OCI-LY7 (cell line): ENCODE results near the gene INPP5J. TPM values are rescaled to one million over a fixed set of nuclear protein-coding genes. Genes with fewer than 3 reads are reported as not detected.

Experiments
- BruUV-seq: library from RNA; stranded (reverse); fragments of 400-500 nt; replicated peaks from 2 replicates; lab custom pipeline; 2021; lab: Mats Ljungman, UMichigan
- CTCF ChIA-PET: fragments of 300-600 bp; sonication (Branson Sonifier 250); formaldehyde crosslinking; loops from one replicate; lab custom pipeline; 2022; ENCODE audit warnings: antibody characterized with exemption; ENCODE audit not compliant: unreplicated experiment; lab: Charles Lee
- POLR2A ChIA-PET: fragments of 300-600 bp; sonication (Branson Sonifier 250); formaldehyde crosslinking; loops from one replicate; lab custom pipeline; 2022; ENCODE audit warnings: antibody characterized with exemption; lab: Charles Lee
- DNase-seq: peaks from one replicate; pipeline ENCODE4 v3.0.0-alpha.2; 2015; ENCODE audit warnings: low spot score
- H2AFZ ChIP-seq: fragments of 200-600 bp; sonication (generic), shearing (Covaris generic); 2 replicates; pipeline ENCODE4 v1.6.1; 2014; ENCODE audit warnings: mild to moderate bottlenecking, antibody characterized with exemption, low read length, moderate library complexity
- H3K27ac ChIP-seq: fragments of 200-600 bp; sonication (generic); 2 replicates; pipeline ENCODE4 v1.5.1; 2014; ENCODE audit warnings: mixed run types, low read depth, mild to moderate bottlenecking, moderate library complexity, low read length, inconsistent platforms; ENCODE audit not compliant: poor library complexity, severe bottlenecking
- H3K36me3 ChIP-seq: fragments of 200-600 bp; sonication (generic); 2 replicates; pipeline ENCODE4 v1.6.1; 2014; ENCODE audit warnings: mild to moderate bottlenecking, antibody characterized with exemption, low read length, moderate library complexity, mixed read lengths; ENCODE audit not compliant: insufficient read depth
- H3K4me1 ChIP-seq: fragments of 200-600 bp; sonication (generic); 2 replicates; pipeline ENCODE4 v1.5.1; 2014; ENCODE audit warnings: mild to moderate bottlenecking, low read length; ENCODE audit not compliant: insufficient read depth, poor library complexity, severe bottlenecking
- H3K4me2 ChIP-seq: fragments of 200-600 bp; sonication (generic); 2 replicates; pipeline ENCODE4 v1.6.1; 2014; ENCODE audit warnings: mild to moderate bottlenecking, low read length
- H3K4me3 ChIP-seq: fragments of 200-600 bp; sonication (generic); 2 replicates; pipeline ENCODE4 v1.5.1; 2014; ENCODE audit warnings: mild to moderate bottlenecking, low read depth, low read length; ENCODE audit not compliant: poor library complexity, severe bottlenecking
- H3K79me2 ChIP-seq: fragments of 200-600 bp; sonication (generic); 2 replicates; pipeline ENCODE4 v1.6.1; 2016; ENCODE audit warnings: low read depth, mild to moderate bottlenecking, low read length, moderate library complexity, mixed read lengths; ENCODE audit not compliant: insufficient read depth
- H3K9me2 ChIP-seq: fragments of 200-600 bp; sonication (generic); 2 replicates; pipeline ENCODE4 v1.6.1; 2016; ENCODE audit warnings: mild to moderate bottlenecking, low read length, mixed read lengths; ENCODE audit not compliant: insufficient read depth
- H3K9me3 ChIP-seq: fragments of 200-600 bp; sonication (generic); 2 replicates; pipeline ENCODE4 v1.6.1; 2014; ENCODE audit warnings: mild to moderate bottlenecking, mixed run types, low read length, mixed read lengths
- H4K20me1 ChIP-seq: fragments of 200-600 bp; sonication (generic); 2 replicates; pipeline ENCODE4 v1.6.1; 2014; ENCODE audit warnings: mild to moderate bottlenecking, antibody characterized with exemption, low read length, moderate library complexity, mixed read lengths; ENCODE audit not compliant: insufficient read depth
- CTCF ChIP-seq: fragments of 200-600 bp; sonication (generic); conservative IDR thresholded peaks from 2 replicates; pipeline ENCODE4 v1.5.1; 2014; ENCODE audit warnings: mild to moderate bottlenecking, antibody characterized with exemption, low read length, moderate library complexity, mixed read lengths
- EZH2phosphoT487 ChIP-seq: fragments of 200-600 bp; sonication (generic); IDR thresholded peaks from 2 replicates; pipeline ENCODE4 v1.6.1; 2018; ENCODE audit warnings: low read depth, borderline replicate concordance, mild to moderate bottlenecking, mixed run types, antibody characterized with exemption, low read length, moderate library complexity, mixed read lengths
- intact Hi-C: fragments of 100-400 bp; cut with micrococcal nuclease; formaldehyde crosslinking; loops from one replicate; pipeline ENCODE4 v1.10.0; 2022; ENCODE audit not compliant: unreplicated experiment
- total RNA-seq, 2 experiments: library from RNA; depleted of rRNA in 1 of 2; stranded (reverse); fragments of >200 nt in 1 of 2; shearing (Covaris generic) in 1 of 2; gene quantifications; 2 replicates each; pipeline ENCODE4 v1.2.3, GENCODE V29; 2014 to 2022

Gene INPP5J
- total RNA-seq, 2 experiments from 2014 or later, result 7.5 TPM; not detected in 1

- DNase-seq, result no peak
- TF ChIP-seq EZH2phosphoT487 (no peak), CTCF (no peak)
- H3K4me3 ChIP-seq, result no peak overlapping the region
- intact Hi-C loops, result no loop called here
- POLR2A ChIA-PET, result no interaction called here
- H3K36me3 ChIP-seq, result no peaks in the 10 kb centered on the region
- H3K4me2 ChIP-seq, result no peak overlapping the region
- no peaks in the 10 kb centered on the region for H3K9me2 ChIP-seq
- H3K79me2 ChIP-seq, result no peaks in the 10 kb centered on the region
- H3K27ac ChIP-seq, result no peak overlapping the region
- H3K4me1 ChIP-seq, result no peaks in the 10 kb centered on the region
- H4K20me1 ChIP-seq, result no peaks in the 10 kb centered on the region
- BruUV-seq, result no TSS peak
- no peak overlapping the region for H2AFZ ChIP-seq
- CTCF ChIA-PET, result no interaction called here
- H3K9me3 ChIP-seq, result no peaks in the 10 kb centered on the region
Observed at GRCh38 chr22:31136711-31137110, 13.9 kb downstream of the INPP5J start.

GRCh38 chr22:31137721-31138120 lies 15.0 kb downstream of the INPP5J start:
- H3K4me1 ChIP-seq, result no peaks in the 10 kb centered on the region
- no peak overlapping the region for H3K4me2 ChIP-seq
- TF ChIP-seq CTCF, result no peak
- no peak for TF ChIP-seq EZH2phosphoT487
- H2AFZ ChIP-seq, result no peak overlapping the region
- ChIA-PET CTCF (no interaction called here), POLR2A (no interaction called here)
- H3K9me2 ChIP-seq, result no peaks in the 10 kb centered on the region
- no TSS peak for BruUV-seq
- H3K36me3 ChIP-seq, result no peaks in the 10 kb centered on the region
- no peaks in the 10 kb centered on the region for H3K9me3 ChIP-seq
- no peak for DNase-seq
- no peaks in the 10 kb centered on the region for H3K79me2 ChIP-seq
- no peaks in the 10 kb centered on the region for H4K20me1 ChIP-seq
- H3K4me3 ChIP-seq, result no peak overlapping the region
- no peak overlapping the region for H3K27ac ChIP-seq
- intact Hi-C loops, result no loop called here

- no TSS peak for BruUV-seq
- Histone ChIP-seq H3K79me2 (no peaks in the 10 kb centered on the region), H2AFZ (no peak overlapping the region), H3K9me2 (no peaks in the 10 kb centered on the region), H3K4me3 (no peak overlapping the region), H4K20me1 (no peaks in the 10 kb centered on the region), H3K4me2 (no peak overlapping the region), H3K4me1 (no peaks in the 10 kb centered on the region), H3K27ac (no peak overlapping the region), H3K36me3 (no peaks in the 10 kb centered on the region), H3K9me3 (no peaks in the 10 kb centered on the region)
- ChIA-PET POLR2A (no interaction called here), CTCF (no interaction called here)
- intact Hi-C loops, result no loop called here
- DNase-seq, result no peak
- TF ChIP-seq EZH2phosphoT487 (no peak), CTCF (no peak)
Observed at GRCh38 chr22:31138126-31138525, 15.4 kb downstream of the INPP5J start.
